Neuronal stem cell (in vitro differentiated cells): Measurements from ENCODE around the gene PIGV.

Experiments
- DNase-seq: peaks from one replicate; pipeline ENCODE4 v3.0.0-alpha.2; 2013; ENCODE audit warnings: low spot score
- H2AFZ ChIP-seq: one replicate; pipeline ENCODE4 v1.6.1; 2013; ENCODE audit warnings: mild to moderate bottlenecking, low read length, inconsistent platforms
- H2AK5ac ChIP-seq: 2 replicates; pipeline ENCODE4 v1.6.1; 2013; ENCODE audit warnings: low read depth, mild to moderate bottlenecking, inconsistent platforms, low read length, moderate library complexity, mixed read lengths
- H2BK120ac ChIP-seq: 2 replicates; pipeline ENCODE4 v1.6.1; 2013; ENCODE audit warnings: low read depth, mild to moderate bottlenecking, inconsistent platforms, low read length, moderate library complexity, mixed read lengths
- H2BK12ac ChIP-seq: one replicate; pipeline ENCODE4 v1.6.1; 2013; ENCODE audit warnings: low read length, inconsistent platforms
- H2BK15ac ChIP-seq: 2 replicates; pipeline ENCODE4 v1.6.1; 2013; ENCODE audit warnings: mild to moderate bottlenecking, low read length, inconsistent platforms, mixed read lengths
- H2BK5ac ChIP-seq: one replicate; pipeline ENCODE4 v1.6.1; 2013; ENCODE audit warnings: inconsistent platforms, mild to moderate bottlenecking, low read length, moderate library complexity
- H3K14ac ChIP-seq: one replicate; pipeline ENCODE4 v1.6.1; 2013; ENCODE audit warnings: low read length, inconsistent platforms
- H3K18ac ChIP-seq: 2 replicates; pipeline ENCODE4 v1.6.1; 2013; ENCODE audit warnings: low read length, inconsistent platforms
- H3K23ac ChIP-seq: 2 replicates; pipeline ENCODE4 v1.6.1; 2013; ENCODE audit warnings: low read depth, mild to moderate bottlenecking, mixed read lengths, low read length, inconsistent platforms; ENCODE audit not compliant: poor library complexity
- H3K27ac ChIP-seq: replicated peaks from 3 replicates; pipeline ENCODE4 v1.5.1; 2013; ENCODE audit warnings: low read length, inconsistent platforms
- H3K27me3 ChIP-seq, 3 experiments: 2 replicates each; pipeline ENCODE4 v1.6.1; 2013; ENCODE audit warnings: low read length in 3 of 3, mild to moderate bottlenecking in 2 of 3, inconsistent platforms in 1 of 3, low read depth in 1 of 3, mixed read lengths in 1 of 3, moderate library complexity in 1 of 3; ENCODE audit not compliant: control insufficient read depth in 3 of 3, insufficient read depth in 3 of 3
- H3K36me3 ChIP-seq, 2 donors: replicated peaks in 1 of 2; 2 replicates each; pipeline ENCODE4 v1.6.1; 2013; ENCODE audit warnings: low read length in 2 of 2; ENCODE audit not compliant: control insufficient read depth in 2 of 2, insufficient read depth in 2 of 2
- H3K4ac ChIP-seq: 2 replicates; pipeline ENCODE4 v1.6.1; 2013; ENCODE audit warnings: inconsistent platforms, mild to moderate bottlenecking, low read length, moderate library complexity
- H3K4me1 ChIP-seq, 2 donors: 1 replicate in 1 of 2; 2 replicates in 1 of 2; pipeline ENCODE4 v1.6.1; 2013; ENCODE audit warnings: low read length in 2 of 2, low read depth in 1 of 2; ENCODE audit not compliant: control insufficient read depth in 2 of 2, insufficient read depth in 1 of 2
- H3K4me2 ChIP-seq: one replicate; pipeline ENCODE4 v1.6.1; 2013; ENCODE audit warnings: mild to moderate bottlenecking, low read length, inconsistent platforms; ENCODE audit not compliant: insufficient read depth, poor library complexity, severe bottlenecking
- H3K4me3 ChIP-seq, 2 donors: 2 replicates each; pipeline ENCODE4 v1.5.1; 2013; ENCODE audit warnings: low read length in 2 of 2, mild to moderate bottlenecking in 2 of 2, inconsistent platforms in 1 of 2, moderate library complexity in 1 of 2
- H3K79me1 ChIP-seq: one replicate; pipeline ENCODE4 v1.6.1; 2013; ENCODE audit warnings: low read depth, mild to moderate bottlenecking, inconsistent platforms, low read length, moderate library complexity
- H3K9ac ChIP-seq: one replicate; pipeline ENCODE4 v1.6.1; 2013; ENCODE audit warnings: mild to moderate bottlenecking, low read depth, low read length, inconsistent platforms; ENCODE audit not compliant: poor library complexity
- H3K9me3 ChIP-seq, 2 donors: replicated peaks in 1 of 2; 2 replicates each; pipeline versions ENCODE3 to v1.6.1; 2013; ENCODE audit warnings: low read length in 2 of 2, mild to moderate bottlenecking in 2 of 2, inconsistent platforms in 1 of 2, low read depth in 1 of 2, mixed read lengths in 1 of 2, moderate library complexity in 1 of 2; ENCODE audit not compliant: control insufficient read depth in 2 of 2, insufficient read depth in 1 of 2
- H4K8ac ChIP-seq: one replicate; pipeline ENCODE4 v1.6.1; 2013; ENCODE audit warnings: low read depth, mild to moderate bottlenecking, inconsistent platforms, low read length, moderate library complexity
- H4K91ac ChIP-seq: one replicate; pipeline ENCODE4 v1.6.1; 2013; ENCODE audit warnings: low read length, low read depth, mild to moderate bottlenecking, inconsistent platforms; ENCODE audit not compliant: poor library complexity
- WGBS, 2 donors: extraction: QIAGEN DNeasy Blood & Tissue Kit; methylation state at CpG; one replicate each; pipeline ENCODE4 v1.1.7; 2013; ENCODE audit warnings: missing lambda C conversion rate in 2 of 2, mixed read lengths in 1 of 2; ENCODE audit not compliant: insufficient read length in 2 of 2, insufficient replicate concordance in 1 of 2; ENCODE audit errors: extremely low coverage in 2 of 2; 5-methylcytosine and 5-hydroxymethylcytosine counted together

Gene PIGV

GRCh38 chr1:26831546-26832248 is 43.9 kb downstream of the PIGV start:
- H3K36me3 ChIP-seq = peaks cover 37 to 72% of the 10 kb centered on the region in 2 donors
- no CpG with 5 or more reads among the region's 3 CpGs for WGBS, 2 donors

GRCh38 chr1:26832249-26832960 is 44.7 kb downstream of the PIGV start:
- Histone ChIP-seq H3K4me3 (peak overlapping the region in 1 of 2 donors; percentile 21), H3K36me3 (peaks cover 37 to 72% of the 10 kb centered on the region in 2 donors), H2BK5ac (no peak overlapping the region), H3K4me1 (peaks cover 3 to 14% of the 10 kb centered on the region in 2 donors), H3K9ac (no peak overlapping the region), H3K4me2 (no peak overlapping the region), H2AK5ac (no peak overlapping the region), H4K91ac (no peak overlapping the region), H2BK120ac (no peak overlapping the region), H2BK15ac (no peak overlapping the region), H2BK12ac (no peak overlapping the region), H3K18ac (no peak overlapping the region), H2AFZ (no peak overlapping the region), H3K4ac (no peak overlapping the region), H3K14ac (no peak overlapping the region), H3K27ac (no peak overlapping the region), H4K8ac (no peak overlapping the region), H3K27me3 (peaks cover 0 to 1% (median 0%) of the 10 kb centered on the region in 3 experiments), H3K79me1 (peaks cover 30% of the 10 kb centered on the region), H3K9me3 (peaks cover 0 to 4% of the 10 kb centered on the region in 2 donors), H3K23ac (peak overlapping the region; percentile 25)
- DNase-seq = no peak
- WGBS, 2 donors = no CpG with 5 or more reads among the region's 16 CpGs

More at GRCh38 chr1:26831546-26832248, 43.9 kb downstream of the PIGV start:
- DNase-seq = no peak
- Histone ChIP-seq H2AFZ (no peak overlapping the region), H4K91ac (no peak overlapping the region), H2AK5ac (no peak overlapping the region), H3K9me3 (peaks cover 0 to 4% of the 10 kb centered on the region in 2 donors), H2BK5ac (no peak overlapping the region), H3K14ac (no peak overlapping the region), H3K4me2 (no peak overlapping the region), H3K4me1 (peaks cover 5 to 15% of the 10 kb centered on the region in 2 donors), H3K23ac (no peak overlapping the region), H3K9ac (no peak overlapping the region), H3K4me3 (no peak overlapping the region), H4K8ac (no peak overlapping the region), H2BK12ac (no peak overlapping the region), H3K4ac (no peak overlapping the region), H3K18ac (no peak overlapping the region), H3K27ac (no peak overlapping the region), H2BK120ac (no peak overlapping the region), H2BK15ac (no peak overlapping the region), H3K79me1 (peaks cover 32% of the 10 kb centered on the region), H3K27me3 (peaks cover 0 to 1% (median 0%) of the 10 kb centered on the region in 3 experiments)

- Histone ChIP-seq H3K18ac (no peak overlapping the region), H3K4me1 (peaks cover 0 to 5% of the 10 kb centered on the region in 2 donors), H3K9me3 (peaks cover 0 to 4% of the 10 kb centered on the region in 2 donors), H3K9ac (no peak overlapping the region), H2AFZ (no peak overlapping the region), H4K8ac (no peak overlapping the region), H3K4me3 (no peak overlapping the region), H4K91ac (no peak overlapping the region), H2BK120ac (no peak overlapping the region), H3K4me2 (no peak overlapping the region), H2BK12ac (no peak overlapping the region), H3K4ac (no peak overlapping the region), H2AK5ac (no peak overlapping the region), H2BK15ac (no peak overlapping the region), H3K27me3 (peaks cover 0 to 1% (median 0%) of the 10 kb centered on the region in 3 experiments), H3K36me3 (peaks cover 44 to 80% of the 10 kb centered on the region in 2 donors), H3K27ac (peak overlapping the region; percentile 29), H3K23ac (peak overlapping the region; percentile 25), H2BK5ac (peak overlapping the region; percentile 17), H3K79me1 (peaks cover 25% of the 10 kb centered on the region), H3K14ac (no peak overlapping the region)
- no CpG with 5 or more reads among the region's 23 CpGs for WGBS, 2 donors
- DNase-seq = no peak
Observed at GRCh38 chr1:26833432-26834405, 46.0 kb downstream of the PIGV start.
